ENCODE results near the gene NYAP2. TPM values are rescaled to one million over a fixed set of nuclear protein-coding genes. Genes with fewer than 3 reads are reported as not detected.

Gene NYAP2
- total RNA-seq, 2 donors from 2014 or later = not detected

DNA sequence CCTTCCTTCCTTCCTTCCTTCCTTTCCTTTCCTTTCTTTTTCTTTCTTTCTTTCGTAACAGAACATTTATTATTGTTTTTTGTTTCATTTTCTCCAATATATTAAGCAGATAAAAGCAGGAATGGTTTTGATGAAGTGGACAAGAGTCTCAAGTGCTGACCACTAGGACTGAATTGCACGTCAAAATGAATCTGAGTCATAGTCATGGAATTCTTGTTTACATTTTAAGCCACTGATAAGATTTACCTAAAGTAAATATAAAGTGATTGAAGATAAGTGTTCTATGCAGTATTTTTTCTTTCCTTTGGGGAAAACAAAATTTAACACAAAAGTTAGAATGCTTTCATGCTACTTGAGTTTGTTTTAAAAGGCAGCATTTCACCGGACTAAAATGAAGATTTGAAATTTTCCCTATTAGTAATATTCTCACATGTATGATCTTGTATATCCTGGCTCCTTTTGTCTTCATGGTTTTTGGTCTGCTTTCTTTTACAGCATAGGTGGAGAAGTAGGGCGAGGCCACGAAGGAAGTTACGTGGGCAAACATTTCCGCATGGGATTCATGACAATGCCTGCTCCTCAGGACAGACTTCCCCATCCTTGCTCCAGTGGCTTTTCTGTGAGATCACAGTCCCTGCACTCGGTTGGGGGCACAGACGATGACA lies 113.5 kb downstream of the NYAP2 start:
- Histone ChIP-seq H3K36me3 (ENCODE audit: control insufficient read depth, insufficient read depth, low read length) (no peaks in the 10 kb centered on the region), H3K27ac (ENCODE audit: low read depth, low read length) (no peak overlapping the region), H3K9me3 (ENCODE audit: control insufficient read depth, low read length) (no peaks in the 10 kb centered on the region), H3K27me3 (ENCODE audit: control insufficient read depth, insufficient read depth, low read length, poor library complexity, severe bottlenecking) (no peaks in the 10 kb centered on the region), H3K4me1 (ENCODE audit: control insufficient read depth, insufficient read depth, low read length) (peaks cover 6% of the 10 kb centered on the region), H3K4me3 (ENCODE audit: low read length) (no peak overlapping the region), H3K9ac (ENCODE audit: extremely low read depth, low read length, poor library complexity, severe bottlenecking) (no peak overlapping the region)
- no peak overlapping the region for H3K4me3 Mint-ChIP-seq
- no peaks in the 10 kb centered on the region for H3K9me3 Mint-ChIP-seq
- DNase-seq = no peak
- H3K36me3 Mint-ChIP-seq (ENCODE audit: low read depth) = no peaks in the 10 kb centered on the region
- WGBS, 2 experiments (ENCODE audit: insufficient coverage in 1 of 2, insufficient read length in 1 of 2) = 91 to 95% methylated on average over 4 to 8 of the region's 9 CpGs
- no peaks in the 10 kb centered on the region for H3K27me3 Mint-ChIP-seq (ENCODE audit: insufficient read depth)
- TF ChIP-seq, protein P1, sequence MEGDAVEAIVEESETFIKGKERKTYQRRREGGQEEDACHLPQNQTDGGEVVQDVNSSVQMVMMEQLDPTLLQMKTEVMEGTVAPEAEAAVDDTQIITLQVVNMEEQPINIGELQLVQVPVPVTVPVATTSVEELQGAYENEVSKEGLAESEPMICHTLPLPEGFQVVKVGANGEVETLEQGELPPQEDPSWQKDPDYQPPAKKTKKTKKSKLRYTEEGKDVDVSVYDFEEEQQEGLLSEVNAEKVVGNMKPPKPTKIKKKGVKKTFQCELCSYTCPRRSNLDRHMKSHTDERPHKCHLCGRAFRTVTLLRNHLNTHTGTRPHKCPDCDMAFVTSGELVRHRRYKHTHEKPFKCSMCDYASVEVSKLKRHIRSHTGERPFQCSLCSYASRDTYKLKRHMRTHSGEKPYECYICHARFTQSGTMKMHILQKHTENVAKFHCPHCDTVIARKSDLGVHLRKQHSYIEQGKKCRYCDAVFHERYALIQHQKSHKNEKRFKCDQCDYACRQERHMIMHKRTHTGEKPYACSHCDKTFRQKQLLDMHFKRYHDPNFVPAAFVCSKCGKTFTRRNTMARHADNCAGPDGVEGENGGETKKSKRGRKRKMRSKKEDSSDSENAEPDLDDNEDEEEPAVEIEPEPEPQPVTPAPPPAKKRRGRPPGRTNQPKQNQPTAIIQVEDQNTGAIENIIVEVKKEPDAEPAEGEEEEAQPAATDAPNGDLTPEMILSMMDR (conservative IDR thresholded peaks at IDR 0.05) = no peak
- H3K27ac Mint-ChIP-seq = no peak overlapping the region
- peaks cover 4% of the 10 kb centered on the region for H3K4me1 Mint-ChIP-seq

DNA sequence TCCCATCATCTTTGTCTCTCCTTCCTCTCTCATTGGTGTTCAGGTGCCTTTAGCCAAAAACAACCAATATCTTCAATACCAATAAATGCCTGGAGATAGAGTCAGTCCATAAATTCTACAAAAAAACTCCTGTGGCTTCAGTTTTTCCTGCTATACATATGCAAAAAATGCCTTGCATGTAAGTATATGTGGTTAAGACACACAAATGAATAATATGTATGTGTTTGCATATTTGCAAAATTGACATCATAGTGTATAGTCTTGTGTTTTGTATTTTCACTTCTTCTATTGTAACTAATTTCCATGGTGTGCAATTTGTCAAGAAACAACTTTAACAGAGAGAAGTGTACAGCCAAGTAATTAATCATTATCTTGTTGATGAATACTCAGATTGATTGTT lies 115.5 kb downstream of the NYAP2 start:
- TF ChIP-seq, protein P1 (conservative IDR thresholded peaks at IDR 0.05) = no peak
- H3K27me3 Mint-ChIP-seq (ENCODE audit: insufficient read depth) = no peaks in the 10 kb centered on the region
- H3K9ac ChIP-seq (ENCODE audit: extremely low read depth, low read length, poor library complexity, severe bottlenecking) = no peak overlapping the region
- no peaks in the 10 kb centered on the region for H3K9me3 Mint-ChIP-seq
- no peaks in the 10 kb centered on the region for H3K36me3 ChIP-seq (ENCODE audit: control insufficient read depth, insufficient read depth, low read length)
- DNase-seq = no peak
- no peak overlapping the region for H3K27ac ChIP-seq (ENCODE audit: low read depth, low read length)
- H3K9me3 ChIP-seq (ENCODE audit: control insufficient read depth, low read length) = no peaks in the 10 kb centered on the region
- no peaks in the 10 kb centered on the region for H3K4me1 ChIP-seq (ENCODE audit: control insufficient read depth, insufficient read depth, low read length)
- no peaks in the 10 kb centered on the region for H3K27me3 ChIP-seq (ENCODE audit: control insufficient read depth, insufficient read depth, low read length, poor library complexity, severe bottlenecking)
- no peak overlapping the region for H3K4me3 ChIP-seq (ENCODE audit: low read length)
- H3K4me3 Mint-ChIP-seq = no peak overlapping the region
- no peak overlapping the region for H3K27ac Mint-ChIP-seq
- H3K4me1 Mint-ChIP-seq = peaks cover 4% of the 10 kb centered on the region
- H3K36me3 Mint-ChIP-seq (ENCODE audit: low read depth) = no peaks in the 10 kb centered on the region

DNA sequence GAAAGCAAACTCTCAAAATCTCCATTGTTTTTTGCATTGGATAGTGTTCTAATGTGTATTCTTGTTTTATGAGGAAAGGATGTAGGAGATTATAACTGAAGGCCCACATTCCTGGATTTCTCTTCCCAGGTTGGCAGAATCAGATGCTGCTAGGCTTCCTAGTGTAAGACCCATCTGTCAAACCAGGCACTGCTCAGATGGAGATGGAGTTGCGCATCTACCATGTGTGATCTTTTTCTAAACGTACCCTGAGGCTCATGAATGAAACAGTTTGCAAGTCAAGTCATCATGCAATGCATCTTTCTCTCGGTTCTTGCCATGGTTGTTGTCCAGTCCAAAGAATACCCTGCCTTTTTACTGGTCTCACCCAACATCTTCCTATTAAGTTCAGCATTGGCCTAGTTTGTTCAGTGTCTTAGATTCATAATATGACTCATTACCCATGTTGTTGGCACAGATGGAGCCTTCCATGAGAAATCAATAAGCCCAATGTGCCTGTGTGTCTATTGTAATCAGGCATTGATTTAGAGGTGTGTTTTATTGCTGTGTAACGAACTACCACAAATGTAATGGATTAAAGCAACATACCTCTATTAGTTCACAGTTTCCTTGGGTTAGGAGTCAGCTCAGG lies 127.4 kb downstream of the NYAP2 start:
- no peak overlapping the region for H3K4me3 Mint-ChIP-seq
- H3K4me1 ChIP-seq (ENCODE audit: control insufficient read depth, insufficient read depth, low read length) = no peaks in the 10 kb centered on the region
- H3K4me1 Mint-ChIP-seq = no peaks in the 10 kb centered on the region
- H3K4me3 ChIP-seq (ENCODE audit: low read length) = no peak overlapping the region
- no peaks in the 10 kb centered on the region for H3K9me3 ChIP-seq (ENCODE audit: control insufficient read depth, low read length)
- H3K9ac ChIP-seq (ENCODE audit: extremely low read depth, low read length, poor library complexity, severe bottlenecking) = no peak overlapping the region
- TF ChIP-seq, protein P1 (conservative IDR thresholded peaks at IDR 0.05) = no peak
- no peaks in the 10 kb centered on the region for H3K36me3 ChIP-seq (ENCODE audit: control insufficient read depth, insufficient read depth, low read length)
- 86 to 97% methylated on average over 2 to 4 of the region's 4 CpGs for WGBS, 2 experiments (ENCODE audit: insufficient coverage in 1 of 2, insufficient read length in 1 of 2)
- H3K9me3 Mint-ChIP-seq = no peaks in the 10 kb centered on the region
- H3K27ac ChIP-seq (ENCODE audit: low read depth, low read length) = no peak overlapping the region
- H3K27me3 ChIP-seq (ENCODE audit: control insufficient read depth, insufficient read depth, low read length, poor library complexity, severe bottlenecking) = no peaks in the 10 kb centered on the region
- no peak for DNase-seq
- H3K27me3 Mint-ChIP-seq (ENCODE audit: insufficient read depth) = no peaks in the 10 kb centered on the region
- H3K27ac Mint-ChIP-seq = no peak overlapping the region
- no peaks in the 10 kb centered on the region for H3K36me3 Mint-ChIP-seq (ENCODE audit: low read depth)

Data from endodermal cell (in vitro differentiated cells).